HepG2 (cell line): Measurements from ENCODE around the gene S100A11.
A peak's percentile ranks its signal among the peaks of the same experiment; 100 is the strongest.

Experiments used
- CTCF ChIP-seq: sonication (generic); formaldehyde crosslinking; IDR thresholded peaks from 2 replicates; pipeline ENCODE4 v1.5.0; 2020; ENCODE audit warnings: mild to moderate bottlenecking, missing genetic modification reagents, moderate library complexity
- ESRRA ChIP-seq: sonication (generic); formaldehyde crosslinking; IDR thresholded peaks from 2 replicates; pipeline ENCODE4 v1.5.1; 2020; ENCODE audit warnings: mild to moderate bottlenecking, low read depth, missing genetic modification reagents
- HOXA7 ChIP-seq: sonication (generic); formaldehyde crosslinking; IDR thresholded peaks from 2 replicates; pipeline ENCODE4 v1.8.1; 2022; ENCODE audit warnings: mild to moderate bottlenecking, missing genetic modification reagents, moderate library complexity
- POLR2A ChIP-seq, 2 experiments: IDR thresholded peaks; 2 replicates each; pipeline ENCODE4 v1.6.1; 2011; ENCODE audit warnings: low read depth in 2 of 2, low read length in 2 of 2, mild to moderate bottlenecking in 1 of 2, moderate library complexity in 1 of 2; ENCODE audit not compliant: insufficient read depth in 1 of 2
- RAD51 ChIP-seq: fragments of 450-650 bp; IDR thresholded peaks from 2 replicates; pipeline ENCODE4 v1.6.1; 2016; ENCODE audit warnings: borderline replicate concordance
- TAF1 ChIP-seq: sonication (generic); formaldehyde crosslinking; IDR thresholded peaks from 2 replicates; pipeline ENCODE4 v1.4.0; 2020; ENCODE audit warnings: missing genetic modification reagents
- ZBTB43 ChIP-seq: sonication (generic); formaldehyde crosslinking; conservative IDR thresholded peaks from 2 replicates; pipeline ENCODE4 v1.4.0; 2020; ENCODE audit warnings: missing genetic modification reagents
- ZNF274 ChIP-seq: sonication (generic); formaldehyde crosslinking; IDR thresholded peaks from 2 replicates; pipeline ENCODE4 v1.5.1; 2020; ENCODE audit warnings: mild to moderate bottlenecking, missing genetic modification reagents
- ZNF354B ChIP-seq: sonication (generic); formaldehyde crosslinking; IDR thresholded peaks from 2 replicates; pipeline ENCODE4 v1.8.0; 2022; ENCODE audit warnings: mild to moderate bottlenecking, missing genetic modification reagents
- ZNF501 ChIP-seq: sonication (generic); formaldehyde crosslinking; IDR thresholded peaks from 2 replicates; pipeline ENCODE4 v1.5.1; 2020; ENCODE audit warnings: mild to moderate bottlenecking, moderate library complexity, missing genetic modification reagents
- ZNF776 ChIP-seq: sonication (generic); formaldehyde crosslinking; IDR thresholded peaks from 2 replicates; pipeline ENCODE4 v1.4.0; 2020; ENCODE audit warnings: mild to moderate bottlenecking, missing genetic modification reagents
- TF ChIP-seq, protein P1 (sequence below): sonication (generic); formaldehyde crosslinking; IDR thresholded peaks from 2 replicates; pipeline ENCODE4 v1.5.0; 2020; ENCODE audit warnings: mild to moderate bottlenecking, missing genetic modification reagents

DNA sequence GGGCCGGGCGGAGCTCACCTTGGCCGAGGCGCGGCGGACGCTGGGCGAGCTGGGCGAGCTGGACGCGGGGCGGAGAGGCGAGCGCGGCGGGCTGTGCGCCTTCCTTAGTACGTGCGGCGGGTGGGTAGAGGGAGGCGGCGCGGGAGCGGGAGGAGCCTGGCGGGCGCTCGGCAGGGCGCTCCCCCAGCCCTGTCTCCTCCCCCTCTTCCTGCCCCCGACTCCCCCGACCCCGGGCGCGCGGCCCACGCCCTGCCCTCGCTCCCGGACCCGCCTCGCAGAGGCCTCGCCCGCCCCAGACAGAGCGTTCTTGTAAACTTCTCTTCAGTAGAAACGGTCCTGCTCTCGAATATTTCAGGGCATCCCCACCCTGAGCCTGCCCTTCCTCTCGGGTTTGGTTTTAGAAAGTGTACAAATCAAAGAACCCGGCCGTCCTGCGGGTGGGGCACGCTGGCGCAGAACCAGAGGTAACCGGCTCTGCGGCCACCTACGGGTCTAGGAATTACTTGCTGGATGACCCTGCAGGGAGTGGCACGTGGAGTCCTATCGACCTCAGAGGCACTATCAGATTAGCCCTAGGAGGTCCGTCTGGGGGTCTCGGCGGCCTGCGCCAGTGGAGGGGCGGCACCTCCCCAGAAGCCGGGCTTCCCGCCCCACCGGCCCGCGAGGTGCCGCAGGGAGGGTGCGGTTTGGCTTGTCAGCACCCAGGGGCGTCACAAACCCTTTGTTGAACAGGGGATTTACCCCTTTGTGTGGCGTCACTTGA, 42.9 kb downstream of the S100A11 start, which contains the start of gene S100A10:
- TF ChIP-seq ZBTB43 (no peak), ZNF274 (CRISPR knock-in tag) (no peak), ZNF501 (CRISPR knock-in tag) (no peak), ZNF354B (CRISPR knock-in tag) (no peak), TAF1 (CRISPR knock-in tag) (peak; percentile 51; the same call in 1 of the 2 replicates), ESRRA (CRISPR knock-in tag) (no peak), POLR2A (IDR thresholded peaks at IDR 0.05; ENCODE audit: insufficient read depth in 1 of 2, low read depth in 2 of 2, low read length in 2 of 2) (peak in 1 of 2 experiments; percentile 78; a peak in 2 of 4 replicates), ZNF776 (CRISPR knock-in tag) (0 out of 2 replicates have a peak, but pooled peaks have one; percentile 5), CTCF (CRISPR knock-in tag) (no peak), HOXA7 (no peak), RAD51 (no peak)
- TF ChIP-seq, protein P1, sequence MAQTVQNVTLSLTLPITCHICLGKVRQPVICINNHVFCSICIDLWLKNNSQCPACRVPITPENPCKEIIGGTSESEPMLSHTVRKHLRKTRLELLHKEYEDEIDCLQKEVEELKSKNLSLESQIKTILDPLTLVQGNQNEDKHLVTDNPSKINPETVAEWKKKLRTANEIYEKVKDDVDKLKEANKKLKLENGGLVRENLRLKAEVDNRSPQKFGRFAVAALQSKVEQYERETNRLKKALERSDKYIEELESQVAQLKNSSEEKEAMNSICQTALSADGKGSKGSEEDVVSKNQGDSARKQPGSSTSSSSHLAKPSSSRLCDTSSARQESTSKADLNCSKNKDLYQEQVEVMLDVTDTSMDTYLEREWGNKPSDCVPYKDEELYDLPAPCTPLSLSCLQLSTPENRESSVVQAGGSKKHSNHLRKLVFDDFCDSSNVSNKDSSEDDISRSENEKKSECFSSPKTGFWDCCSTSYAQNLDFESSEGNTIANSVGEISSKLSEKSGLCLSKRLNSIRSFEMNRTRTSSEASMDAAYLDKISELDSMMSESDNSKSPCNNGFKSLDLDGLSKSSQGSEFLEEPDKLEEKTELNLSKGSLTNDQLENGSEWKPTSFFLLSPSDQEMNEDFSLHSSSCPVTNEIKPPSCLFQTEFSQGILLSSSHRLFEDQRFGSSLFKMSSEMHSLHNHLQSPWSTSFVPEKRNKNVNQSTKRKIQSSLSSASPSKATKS (CRISPR knock-in tag), result no peak
